HL-60/S4 (cell line): ENCODE results near the gene RMP24.

ENCODE experiments used
- in situ Hi-C: fragments of 300-500 bp; cut with MboI; formaldehyde crosslinking; loops from 2 replicates; pipeline ENCODE4 v1.14.3; 2022; ENCODE audit warnings: low sequenced_read_pairs

RMP24 gene

DNA sequence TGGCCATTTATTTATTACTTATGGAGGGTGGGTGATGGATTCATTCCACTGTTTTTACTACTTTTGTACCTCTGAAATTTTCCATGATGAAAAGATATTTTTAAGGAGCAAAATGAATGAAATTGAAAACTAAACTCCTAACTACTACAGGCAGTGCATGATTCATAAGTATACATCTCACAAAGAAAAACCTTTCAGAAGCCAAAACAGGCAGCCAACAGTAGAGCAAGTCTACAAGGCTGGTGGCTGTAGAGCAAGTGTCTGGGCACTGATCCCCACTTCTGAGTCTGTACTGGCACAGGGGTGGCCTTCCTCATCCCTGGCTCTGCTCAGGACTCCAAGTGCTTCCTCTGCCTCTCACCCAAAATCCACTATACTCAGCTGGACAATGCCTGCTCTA is 8.2 kb upstream of the RMP24 start:
- in situ Hi-C loops, result loop anchor here (25.0 kb wide), 1 partner anchor 577 kb away; the partner anchor contains the start of gene ZNF396

DNA sequence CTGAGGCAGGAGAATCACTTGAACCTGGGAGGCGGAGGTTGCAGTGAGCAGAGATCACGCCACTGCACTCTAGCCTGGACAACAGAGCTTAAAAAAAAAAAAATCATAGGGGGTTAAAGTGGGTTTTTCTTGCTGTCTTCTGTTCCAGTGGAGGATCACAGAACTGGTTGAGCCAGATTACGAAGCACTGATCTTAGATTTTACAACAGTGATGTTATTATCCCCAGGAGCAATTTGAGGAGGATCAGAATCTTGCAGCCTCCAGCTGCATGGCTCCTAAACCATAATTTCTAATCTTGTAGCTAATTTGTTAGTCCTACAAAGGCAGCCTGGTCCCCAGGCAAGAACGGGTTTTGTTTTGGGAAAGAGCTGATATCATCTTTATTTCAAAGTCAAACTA is 4.6 kb upstream of the RMP24 start:
- in situ Hi-C loops, result loop anchor here (25.0 kb wide), 1 partner anchor 581 kb away; the partner anchor contains the start of gene ZNF396

DNA sequence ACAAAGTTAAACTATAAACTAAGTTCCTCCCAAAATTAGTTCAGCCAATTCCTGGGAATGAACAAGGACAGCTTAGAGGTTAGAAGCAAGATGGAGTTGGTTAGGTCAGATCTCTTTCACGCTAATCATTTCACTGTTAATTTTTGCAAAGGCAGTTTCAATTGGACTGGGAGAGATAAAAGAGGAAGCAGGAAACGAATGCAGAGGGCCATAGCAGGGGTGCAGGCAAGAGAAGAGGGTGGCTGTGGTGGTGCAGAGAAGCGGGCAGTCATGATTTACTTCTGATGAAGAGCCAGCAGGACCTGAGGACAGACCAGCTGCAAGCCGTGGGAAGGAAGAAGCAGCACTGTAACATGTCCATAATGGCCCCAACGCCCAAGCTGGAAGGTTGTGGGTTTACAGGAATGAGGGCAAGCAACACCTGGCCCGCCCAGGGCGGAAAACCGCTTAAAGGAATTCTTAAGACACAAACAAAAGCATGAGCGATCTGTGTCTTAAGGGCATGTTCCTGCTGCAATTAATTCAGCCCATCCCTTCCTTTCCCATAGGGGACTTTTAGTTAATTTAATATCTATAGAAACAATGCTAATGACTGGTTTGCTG is 4.1 kb upstream of the RMP24 start:
- in situ Hi-C loops, result loop anchor here (25.0 kb wide), 1 partner anchor 581 kb away; the partner anchor contains the start of gene ZNF396

DNA sequence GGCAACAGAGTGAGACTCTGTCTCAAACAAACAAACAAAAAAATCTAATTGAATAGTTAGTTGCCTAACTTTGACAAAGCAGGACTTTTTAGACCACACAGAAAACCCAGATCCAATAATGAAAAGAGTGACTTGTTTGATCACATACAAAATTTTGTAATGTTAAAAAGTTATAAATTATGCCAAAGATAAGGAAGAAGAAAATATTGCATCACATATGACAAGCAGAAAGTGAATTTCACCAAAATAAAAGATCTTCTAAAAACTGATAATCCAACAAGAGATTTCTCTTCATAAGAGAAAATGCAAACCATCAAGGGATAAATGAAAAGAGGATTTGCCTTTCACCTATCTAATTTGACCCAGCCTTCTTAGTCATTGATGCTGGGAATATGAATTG is 2.8 kb upstream of the RMP24 start:
- in situ Hi-C loops, result loop anchor here (25.0 kb wide), 1 partner anchor 582 kb away; the partner anchor contains the start of gene ZNF396

DNA sequence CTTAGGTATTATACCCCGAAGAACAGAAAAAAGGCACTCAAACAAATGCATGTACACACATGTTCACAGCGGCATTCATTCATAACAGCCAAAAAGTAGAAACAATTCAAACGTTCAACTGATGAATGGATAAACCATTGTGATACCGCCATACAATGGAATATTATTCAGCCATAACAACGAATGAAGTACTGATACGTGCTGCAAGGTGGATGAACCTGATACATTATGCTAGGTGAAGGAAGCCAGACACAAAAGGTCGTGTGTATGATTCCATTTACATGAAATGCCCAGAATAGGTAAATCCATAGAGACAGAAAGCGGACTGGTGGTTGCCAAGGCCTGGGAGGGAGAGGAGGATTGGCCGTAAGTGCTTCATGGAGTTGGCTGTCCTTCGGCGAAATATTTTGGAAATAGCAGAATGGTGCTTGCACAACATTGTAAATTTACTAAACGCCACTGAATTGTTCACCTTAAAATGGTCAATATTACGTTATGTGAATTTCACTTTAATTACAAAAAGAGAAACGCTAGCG is 750 bp upstream of the RMP24 start:
- in situ Hi-C loops, result loop anchor here (25.0 kb wide), 1 partner anchor 584 kb away; the partner anchor contains the start of gene ZNF396

DNA sequence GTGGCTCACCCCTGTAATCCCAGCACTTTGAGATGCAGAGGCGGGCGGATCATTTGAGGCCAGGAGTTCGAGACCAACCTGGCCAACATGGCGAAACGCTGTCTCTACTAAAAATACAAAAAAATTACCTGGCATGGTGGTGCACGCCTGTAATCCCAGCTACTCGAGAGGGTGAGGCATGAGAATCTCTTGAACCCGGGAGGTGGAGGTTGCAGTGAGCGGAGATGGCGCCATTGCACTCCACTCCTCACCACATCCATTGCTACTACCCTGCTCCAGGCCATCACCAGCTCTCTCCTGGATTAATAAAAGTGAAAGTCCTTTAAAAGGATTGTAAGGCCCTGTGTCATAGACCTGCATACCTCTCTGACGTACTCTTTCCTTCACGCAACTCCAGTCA is 1.2 kb downstream of the RMP24 start:
- in situ Hi-C loops, result loop anchor here (25.0 kb wide), 1 partner anchor 586 kb away; the partner anchor contains the start of gene ZNF396

DNA sequence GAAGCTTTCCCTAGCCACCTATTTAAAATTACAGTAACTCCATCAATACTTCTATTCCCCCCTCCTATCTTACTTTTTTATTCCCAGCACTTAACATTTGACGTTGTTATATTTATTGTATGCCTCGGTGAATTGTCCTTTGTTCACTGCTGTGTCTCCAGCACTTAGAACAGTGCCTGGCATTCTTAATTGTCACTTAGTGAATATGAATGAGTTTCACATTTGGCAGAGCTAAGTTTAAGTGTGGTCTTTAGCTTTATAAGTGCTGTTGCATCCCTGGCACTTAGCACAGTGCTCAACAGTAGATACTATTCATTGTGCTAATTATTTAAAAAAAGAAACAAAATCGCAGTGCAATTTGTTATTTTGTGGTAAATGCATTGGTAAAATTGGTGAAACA is 1.7 kb downstream of the RMP24 start:
- in situ Hi-C loops, result loop anchor here (25.0 kb wide), 1 partner anchor 587 kb away; the partner anchor contains the start of gene ZNF396

DNA sequence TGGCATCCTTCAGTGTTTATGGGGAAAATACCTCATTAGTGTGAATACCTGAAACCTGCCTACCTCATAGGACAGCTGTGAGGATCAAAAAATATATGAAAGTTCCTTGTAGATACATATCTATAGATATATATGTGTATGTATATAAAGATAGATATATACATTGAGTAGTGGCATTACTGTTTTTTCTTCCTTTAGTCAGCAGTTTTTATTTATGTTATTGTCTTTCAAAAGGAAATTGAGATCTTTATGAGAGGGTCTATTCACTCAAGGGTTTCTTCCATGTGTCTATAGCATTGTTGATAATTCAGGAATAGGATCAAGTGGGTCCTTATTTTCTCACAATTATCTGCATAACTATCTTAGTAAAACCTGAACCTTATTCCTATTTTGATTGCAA is 6.6 kb downstream of the RMP24 start:
- in situ Hi-C loops, result no loop called here

DNA sequence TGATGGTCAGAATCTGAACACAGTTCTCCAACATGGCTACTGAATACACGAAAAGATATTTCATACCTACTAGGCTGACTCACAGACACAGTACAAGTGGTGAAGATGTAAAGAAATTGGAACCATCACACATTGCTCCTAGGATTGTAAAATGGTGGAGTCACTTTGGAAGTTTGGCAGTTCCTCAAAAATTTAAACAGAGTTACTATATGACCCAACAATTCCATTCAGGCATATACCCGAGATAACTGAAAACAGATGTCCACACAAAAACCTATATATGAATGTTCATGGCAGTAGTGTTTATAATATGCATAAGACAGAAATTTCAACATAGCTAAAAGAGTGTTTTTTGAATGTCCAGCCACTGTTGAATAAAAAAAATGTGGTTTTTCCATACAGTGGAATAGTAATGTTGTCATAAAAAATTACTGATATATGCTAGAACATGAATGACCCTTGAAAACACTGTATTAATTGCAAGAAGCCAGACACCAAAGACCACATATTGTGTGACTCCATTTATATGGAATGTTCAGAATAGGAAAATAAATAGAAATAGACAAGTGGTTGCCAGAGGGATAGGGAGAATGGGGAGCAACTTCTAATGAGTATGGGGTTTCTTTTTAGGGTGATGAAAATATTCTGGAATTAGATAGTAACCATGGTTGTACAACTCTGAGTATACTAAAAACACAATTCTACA is 10.1 kb downstream of the RMP24 start:
- in situ Hi-C loops, result no loop called here

DNA sequence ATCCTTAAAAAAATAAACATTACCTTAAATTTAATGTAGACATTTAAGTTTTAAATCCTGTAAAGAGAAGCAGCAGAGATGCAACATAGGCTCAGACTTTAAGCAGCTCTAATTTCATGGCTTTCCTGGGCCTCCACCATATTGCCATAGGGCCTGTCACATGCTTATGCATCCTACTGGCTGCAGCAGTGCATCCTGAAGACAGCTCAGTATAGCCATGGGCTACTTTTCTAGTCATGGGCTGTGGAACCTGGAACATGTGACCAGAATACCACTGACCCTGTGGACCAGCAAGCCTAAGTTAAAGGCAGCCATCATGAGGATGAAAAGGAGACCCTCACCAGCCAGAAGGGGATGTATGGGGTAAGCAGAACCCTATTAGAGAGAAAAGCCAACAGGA is 10.7 kb downstream of the RMP24 start:
- in situ Hi-C loops, result no loop called here

DNA sequence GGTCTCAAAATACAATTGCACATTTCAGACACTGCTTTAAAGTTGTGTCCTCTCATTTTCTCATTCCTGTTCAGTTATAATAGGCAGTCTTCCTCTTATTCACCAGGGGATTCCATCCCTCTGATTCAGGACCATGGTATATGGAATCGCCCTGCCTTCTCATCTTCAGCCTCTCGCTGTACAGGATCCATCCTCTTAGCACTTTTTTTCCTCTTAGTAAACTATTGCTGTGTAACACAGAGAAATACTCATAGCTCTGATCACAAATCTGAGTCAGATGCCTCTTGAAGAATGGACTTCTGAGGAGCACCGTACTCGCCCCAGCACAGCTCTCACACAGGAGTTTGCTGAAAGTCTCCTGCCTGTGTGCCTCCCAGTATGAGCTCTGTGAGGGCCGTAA is 11.3 kb downstream of the RMP24 start:
- in situ Hi-C loops, result no loop called here

DNA sequence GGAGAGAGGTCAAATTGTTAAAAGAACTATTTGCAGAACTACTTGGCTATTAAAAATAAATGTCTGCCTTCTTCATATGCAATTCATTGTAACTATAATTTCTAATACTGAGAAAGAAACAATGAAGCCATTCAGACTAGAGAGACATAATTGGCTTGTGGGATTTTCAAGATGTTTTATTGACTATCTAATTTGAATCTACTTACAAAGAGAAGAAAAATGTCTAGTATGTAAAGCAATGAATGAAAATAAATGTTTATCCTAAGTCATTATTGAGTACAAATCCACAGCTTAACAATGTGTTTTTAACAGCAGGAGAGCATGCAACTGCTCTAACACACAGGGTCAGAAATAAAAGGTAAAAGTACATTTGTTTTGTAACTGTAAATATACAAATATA is 19.2 kb downstream of the RMP24 start:
- in situ Hi-C loops, result no loop called here

DNA sequence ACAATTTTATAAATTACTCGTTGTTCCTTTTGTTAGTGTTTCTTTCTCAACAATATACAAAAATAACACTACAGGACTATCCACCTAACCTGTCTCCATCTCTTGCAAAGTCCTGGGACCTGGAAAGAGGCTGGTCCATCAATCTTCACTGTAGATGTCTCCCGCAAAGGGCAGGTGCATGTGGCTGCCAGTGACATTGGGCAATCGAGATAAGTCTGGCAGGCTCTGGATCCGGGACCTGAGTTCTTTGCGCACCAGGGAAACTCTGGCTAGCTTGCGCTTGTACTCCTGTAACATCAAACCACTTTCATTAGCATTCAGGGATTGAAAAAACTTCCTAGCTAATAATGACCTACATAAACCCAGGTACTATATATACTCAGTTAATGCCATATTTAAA is 20.5 kb downstream of the RMP24 start:
- in situ Hi-C loops, result no loop called here

DNA sequence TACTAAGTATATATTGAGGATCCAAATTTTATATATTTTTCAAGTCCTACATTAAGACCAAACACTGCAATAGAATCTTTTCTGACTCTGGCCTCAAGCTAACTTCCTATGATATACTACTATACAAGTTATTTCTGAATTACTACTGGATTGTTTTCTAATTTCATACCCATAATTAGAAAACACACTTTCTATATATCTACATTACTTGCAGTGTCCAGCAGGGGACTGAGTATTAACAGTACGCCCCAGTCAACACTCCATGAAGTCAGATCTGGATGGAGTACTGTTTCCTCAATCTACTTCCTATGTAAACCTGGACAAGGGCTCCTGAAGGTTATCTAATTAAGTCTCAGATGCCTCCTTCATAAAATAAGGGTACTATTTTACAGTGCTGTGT is 26.5 kb downstream of the RMP24 start:
- in situ Hi-C loops, result no loop called here

DNA sequence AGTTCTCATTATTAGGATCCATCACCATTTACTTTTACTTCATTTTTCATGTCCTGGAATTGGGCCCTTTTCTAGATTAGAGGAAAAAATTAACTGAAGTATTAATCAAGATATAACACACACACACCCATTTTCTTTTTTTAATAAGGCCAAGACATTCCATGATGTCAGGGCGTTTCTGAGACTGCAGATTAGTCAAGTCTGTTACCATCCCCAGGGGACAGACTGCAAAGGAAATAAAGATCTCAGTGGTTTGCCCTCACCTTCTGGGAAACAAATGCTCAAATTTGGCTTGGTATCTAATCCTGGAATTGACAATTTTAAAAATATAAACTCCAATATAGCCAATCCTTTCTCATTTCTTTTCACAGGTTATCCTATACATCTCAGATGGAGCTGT is 27.4 kb downstream of the RMP24 start:
- in situ Hi-C loops, result no loop called here

DNA sequence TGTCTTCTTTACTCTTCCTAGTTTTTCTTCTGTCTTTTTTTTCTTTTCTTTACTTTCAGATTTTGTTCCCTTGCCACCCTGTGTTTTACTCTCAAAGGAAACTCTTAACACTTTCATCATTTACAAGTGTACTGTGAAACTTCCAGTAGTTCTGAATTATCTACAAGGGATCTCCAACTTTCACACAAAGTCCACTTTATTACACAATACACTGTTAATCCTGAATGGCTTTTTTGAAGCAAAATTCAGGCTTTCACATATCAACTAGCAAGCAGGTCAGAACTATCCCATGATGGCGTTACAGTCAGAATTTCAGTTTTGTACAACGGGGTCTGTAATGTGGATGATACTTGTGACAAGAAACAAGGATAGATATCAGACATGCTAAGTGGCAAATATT is 34.5 kb downstream of the RMP24 start:
- in situ Hi-C loops, result no loop called here

DNA sequence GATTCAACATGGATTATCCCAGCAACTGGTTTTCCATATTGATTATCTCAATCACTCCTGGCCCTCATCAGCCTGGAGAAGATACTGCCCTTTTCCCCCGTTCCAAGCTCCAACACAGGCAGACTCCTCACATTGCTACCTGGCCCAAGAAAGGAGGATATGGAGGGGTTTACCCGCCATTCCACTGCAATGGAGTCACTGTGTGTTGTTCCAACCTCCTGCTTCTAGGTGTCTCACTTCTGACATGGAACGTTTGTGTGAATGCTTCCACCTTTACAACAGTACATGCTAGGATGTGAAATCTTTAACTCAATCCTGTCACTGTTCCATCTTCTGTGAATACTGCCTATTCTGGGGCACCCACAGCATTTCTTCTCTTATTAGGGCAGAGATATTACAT is 36.7 kb downstream of the RMP24 start:
- in situ Hi-C loops, result no loop called here

DNA sequence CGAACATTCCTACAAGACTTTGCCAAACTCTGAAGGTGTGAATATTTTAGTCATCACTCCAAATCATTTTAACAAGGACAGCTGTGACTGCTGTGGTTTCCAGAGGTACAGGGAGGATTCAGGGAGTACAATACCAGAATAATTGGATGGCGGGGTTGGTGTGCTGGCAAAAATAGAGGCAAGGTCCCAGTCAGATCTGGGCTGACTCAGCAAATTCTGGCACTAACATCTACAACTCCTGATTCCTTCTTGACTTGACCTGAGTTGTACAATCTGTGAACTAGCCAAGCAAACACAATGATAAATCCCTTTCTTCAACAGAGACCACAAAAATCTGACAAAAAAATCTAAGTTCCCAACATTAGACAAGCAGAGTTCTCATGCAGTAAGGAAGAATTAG is 40.4 kb downstream of the RMP24 start:
- in situ Hi-C loops, result no loop called here

DNA sequence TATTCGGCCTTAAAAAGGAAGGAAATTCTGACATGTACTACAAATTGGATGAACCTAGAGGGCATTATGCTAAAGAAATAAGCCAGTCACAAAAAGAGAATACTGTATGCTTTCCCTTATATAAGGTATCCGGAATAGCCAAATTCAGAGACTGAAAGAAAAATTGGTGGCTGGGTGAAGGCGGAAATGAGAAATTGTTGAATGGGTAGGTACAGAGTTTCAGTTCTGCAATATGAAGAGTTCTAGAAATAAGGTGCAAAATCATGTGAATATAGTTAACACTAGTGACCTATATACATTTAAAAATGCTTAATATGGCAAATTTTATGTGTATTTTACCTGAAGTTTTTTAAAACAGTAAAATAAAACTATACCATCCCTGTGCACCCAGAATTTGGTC is 43.1 kb downstream of the RMP24 start:
- in situ Hi-C loops, result no loop called here

DNA sequence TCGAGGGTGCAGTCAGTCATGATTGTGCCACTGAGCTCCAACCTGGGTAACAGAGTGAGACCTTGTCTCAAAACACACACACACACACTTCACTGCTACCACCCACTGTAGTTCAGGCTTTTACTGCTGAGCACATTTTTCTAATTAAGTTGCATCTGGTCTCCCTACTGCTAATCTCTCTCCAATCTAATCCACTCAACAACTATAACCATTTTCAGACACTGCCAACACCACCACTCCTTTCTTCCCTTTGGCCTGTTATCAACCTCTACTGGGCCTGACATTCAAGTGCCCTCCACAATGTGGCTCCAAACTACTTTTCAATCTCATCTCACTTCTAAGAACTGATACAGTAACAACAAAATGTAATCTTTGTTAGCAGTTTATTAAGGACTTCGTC is 44.8 kb downstream of the RMP24 start:
- in situ Hi-C loops, result no loop called here

DNA sequence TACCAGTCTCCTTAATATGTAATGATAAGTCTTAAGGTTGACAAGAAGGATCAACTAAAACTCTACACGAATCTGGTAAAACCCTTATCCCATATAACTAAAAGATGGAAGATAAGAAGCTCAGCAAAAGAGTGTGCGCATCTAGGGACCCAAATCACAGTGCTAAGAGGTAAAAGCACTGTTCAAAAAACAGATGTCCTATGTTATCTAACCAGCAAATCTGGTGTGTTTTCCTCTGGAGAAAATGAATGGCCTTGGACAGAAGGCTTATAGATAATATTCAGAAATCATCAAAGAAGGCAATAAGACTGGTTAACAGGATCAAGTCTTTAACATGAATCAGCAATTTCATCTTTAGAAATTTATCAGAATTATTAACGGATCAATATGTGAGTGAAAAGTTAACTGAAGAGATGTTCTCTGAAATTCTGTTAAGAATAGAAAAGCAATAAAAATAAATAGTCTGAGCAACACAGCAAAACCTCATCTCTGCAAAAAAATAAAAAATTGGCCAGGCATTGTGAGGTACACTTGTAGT is 47.8 kb downstream of the RMP24 start:
- in situ Hi-C loops, result loop anchor here (10.0 kb wide), 1 partner anchor 265 kb away; no protein-coding TSS in a partner anchor

DNA sequence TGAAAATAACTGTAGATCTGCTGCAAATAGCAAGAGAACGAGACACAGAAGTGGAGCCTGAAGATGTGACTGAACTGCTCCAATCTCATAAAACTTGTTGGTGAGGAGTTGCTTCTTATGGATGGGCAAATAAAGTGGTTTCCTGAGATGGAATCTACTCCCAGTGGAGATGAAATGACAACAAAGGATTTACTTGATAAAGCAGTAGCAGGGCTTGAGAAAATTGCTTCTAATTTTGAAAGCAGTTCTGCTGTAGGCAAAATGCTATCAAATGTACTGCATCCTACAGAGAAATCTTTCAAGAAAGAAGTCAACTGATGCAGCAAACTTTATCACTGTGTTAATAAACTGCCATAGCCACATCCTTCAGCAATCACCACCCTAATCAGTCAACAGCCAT is 50.9 kb downstream of the RMP24 start:
- in situ Hi-C loops, result loop anchor here (10.0 kb wide), 1 partner anchor 261 kb away; no protein-coding TSS in a partner anchor
